HL-60 (cell line): ENCODE measurements around the gene ZNRF3.

ENCODE experiments used
- DNase-seq, 2 experiments: peaks; one replicate each; pipeline ENCODE4 v3.0.0-alpha.2; 2010 to 2020; ENCODE audit warnings: low read depth in 1 of 2, low spot score in 1 of 2
- H3K27ac ChIP-seq: fragments of 250-450 bp; sonication (Bioruptor Pico); replicated peaks from 2 replicates; pipeline ENCODE4 v1.5.1; 2020; ENCODE audit warnings: mild to moderate bottlenecking, moderate library complexity
- H3K27me3 ChIP-seq: fragments of 250-450 bp; sonication (Bioruptor Pico); 2 replicates; pipeline ENCODE4 v1.5.1; 2021; ENCODE audit warnings: mild to moderate bottlenecking, moderate library complexity; ENCODE audit not compliant: insufficient read depth, poor library complexity, severe bottlenecking
- H3K4me3 ChIP-seq: replicated peaks from 2 replicates; pipeline ENCODE4 v1.5.1; 2011; ENCODE audit warnings: mild to moderate bottlenecking, control low read depth, low read length; ENCODE audit not compliant: insufficient read depth
- CTCF ChIP-seq: IDR thresholded peaks from one replicate; pipeline ENCODE4 v1.5.1; 2011; ENCODE audit warnings: low read length, control low read depth, inconsistent platforms; ENCODE audit not compliant: insufficient read depth
- GABPA ChIP-seq: IDR thresholded peaks from 2 replicates; pipeline ENCODE4 v1.6.1; 2012; ENCODE audit warnings: low read depth
- POLR2AphosphoS5 ChIP-seq: IDR thresholded peaks from 2 replicates; pipeline ENCODE4 v1.6.1; 2012; ENCODE audit warnings: low read depth
- REST ChIP-seq: IDR thresholded peaks from 2 replicates; pipeline ENCODE4 v1.6.1; 2012; ENCODE audit warnings: low read depth; ENCODE audit not compliant: insufficient replicate concordance
- SPI1 ChIP-seq: IDR thresholded peaks from 2 replicates; pipeline ENCODE4 v1.6.1; 2012; ENCODE audit warnings: low read depth, mild to moderate bottlenecking, borderline replicate concordance

The ZNRF3 gene

GRCh38 chr22:28977060-28977459, 93.7 kb downstream of the ZNRF3 start:
- H3K27me3 ChIP-seq = no peaks in the 10 kb centered on the region
- TF ChIP-seq SPI1 (no peak), REST (no peak), CTCF (no peak), GABPA (no peak), POLR2AphosphoS5 (no peak)
- no peak for DNase-seq
- H3K27ac ChIP-seq = no peak overlapping the region
- no peak overlapping the region for H3K4me3 ChIP-seq

- TF ChIP-seq GABPA (no peak), CTCF (no peak), SPI1 (no peak), REST (no peak), POLR2AphosphoS5 (no peak)
- Histone ChIP-seq H3K27ac (no peak overlapping the region), H3K27me3 (no peaks in the 10 kb centered on the region), H3K4me3 (no peak overlapping the region)
- no peak for DNase-seq
Measured at GRCh38 chr22:28977481-28977971, 94.2 kb downstream of the ZNRF3 start.

- Histone ChIP-seq H3K4me3 (no peak overlapping the region), H3K27ac (no peak overlapping the region), H3K27me3 (no peaks in the 10 kb centered on the region)
- no peak for TF ChIP-seq GABPA
- TF ChIP-seq POLR2AphosphoS5 = no peak
- TF ChIP-seq REST = no peak
- no peak for TF ChIP-seq CTCF
- no peak for TF ChIP-seq SPI1
- DNase-seq = no peak
Measured at GRCh38 chr22:28978158-28978557, 94.8 kb downstream of the ZNRF3 start.
